ENCODE data around the gene MYRF.
A peak's percentile ranks its signal among the peaks of the same experiment; 100 is the strongest.

Gene MYRF

DNA sequence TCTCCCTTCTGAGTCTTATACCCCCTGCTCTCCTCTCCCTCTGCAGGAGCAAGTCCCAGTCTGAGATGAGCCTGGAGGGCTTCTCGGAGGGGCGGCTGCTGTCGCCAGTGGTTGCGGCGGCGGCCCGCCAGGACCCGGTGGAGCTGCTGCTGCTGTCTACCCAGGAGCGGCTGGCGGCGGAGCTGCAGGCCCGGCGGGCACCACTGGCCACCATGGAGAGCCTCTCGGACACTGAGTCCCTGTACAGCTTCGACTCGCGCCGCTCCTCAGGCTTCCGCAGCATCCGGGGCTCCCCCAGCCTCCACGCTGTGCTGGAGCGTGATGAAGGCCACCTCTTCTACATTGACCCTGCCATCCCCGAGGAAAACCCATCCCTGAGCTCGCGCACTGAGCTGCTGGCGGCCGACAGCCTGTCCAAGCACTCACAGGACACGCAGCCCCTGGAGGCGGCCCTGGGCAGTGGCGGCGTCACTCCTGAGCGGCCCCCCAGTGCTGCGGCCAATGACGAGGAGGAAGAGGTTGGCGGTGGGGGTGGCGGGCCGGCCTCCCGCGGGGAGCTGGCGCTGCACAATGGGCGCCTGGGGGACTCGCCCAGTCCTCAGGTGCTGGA is 8.8 kb upstream of the MYRF start:
- TF ChIP-seq, protein P1, sequence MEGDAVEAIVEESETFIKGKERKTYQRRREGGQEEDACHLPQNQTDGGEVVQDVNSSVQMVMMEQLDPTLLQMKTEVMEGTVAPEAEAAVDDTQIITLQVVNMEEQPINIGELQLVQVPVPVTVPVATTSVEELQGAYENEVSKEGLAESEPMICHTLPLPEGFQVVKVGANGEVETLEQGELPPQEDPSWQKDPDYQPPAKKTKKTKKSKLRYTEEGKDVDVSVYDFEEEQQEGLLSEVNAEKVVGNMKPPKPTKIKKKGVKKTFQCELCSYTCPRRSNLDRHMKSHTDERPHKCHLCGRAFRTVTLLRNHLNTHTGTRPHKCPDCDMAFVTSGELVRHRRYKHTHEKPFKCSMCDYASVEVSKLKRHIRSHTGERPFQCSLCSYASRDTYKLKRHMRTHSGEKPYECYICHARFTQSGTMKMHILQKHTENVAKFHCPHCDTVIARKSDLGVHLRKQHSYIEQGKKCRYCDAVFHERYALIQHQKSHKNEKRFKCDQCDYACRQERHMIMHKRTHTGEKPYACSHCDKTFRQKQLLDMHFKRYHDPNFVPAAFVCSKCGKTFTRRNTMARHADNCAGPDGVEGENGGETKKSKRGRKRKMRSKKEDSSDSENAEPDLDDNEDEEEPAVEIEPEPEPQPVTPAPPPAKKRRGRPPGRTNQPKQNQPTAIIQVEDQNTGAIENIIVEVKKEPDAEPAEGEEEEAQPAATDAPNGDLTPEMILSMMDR (IDR thresholded peaks at IDR 0.05; ENCODE audit: low read depth, low read length), result no peak
- H3K4me3 ChIP-seq (replicated peaks in 1 of 2; ENCODE audit: low read depth in 2 of 2, low read length in 2 of 2), result no peak overlapping the region
- no peak for DNase-seq (ENCODE audit: low read depth in 2 of 2)

- no peak overlapping the region for H3K4me3 ChIP-seq (replicated peaks in 1 of 2; ENCODE audit: low read depth in 2 of 2, low read length in 2 of 2)
- TF ChIP-seq, protein P1 (IDR thresholded peaks at IDR 0.05; ENCODE audit: low read depth, low read length), result no peak
- DNase-seq (ENCODE audit: low read depth in 2 of 2), result no peak
Measured at GRCh38 chr11:61744181-61744580, 8.3 kb upstream of the MYRF start.

DNA sequence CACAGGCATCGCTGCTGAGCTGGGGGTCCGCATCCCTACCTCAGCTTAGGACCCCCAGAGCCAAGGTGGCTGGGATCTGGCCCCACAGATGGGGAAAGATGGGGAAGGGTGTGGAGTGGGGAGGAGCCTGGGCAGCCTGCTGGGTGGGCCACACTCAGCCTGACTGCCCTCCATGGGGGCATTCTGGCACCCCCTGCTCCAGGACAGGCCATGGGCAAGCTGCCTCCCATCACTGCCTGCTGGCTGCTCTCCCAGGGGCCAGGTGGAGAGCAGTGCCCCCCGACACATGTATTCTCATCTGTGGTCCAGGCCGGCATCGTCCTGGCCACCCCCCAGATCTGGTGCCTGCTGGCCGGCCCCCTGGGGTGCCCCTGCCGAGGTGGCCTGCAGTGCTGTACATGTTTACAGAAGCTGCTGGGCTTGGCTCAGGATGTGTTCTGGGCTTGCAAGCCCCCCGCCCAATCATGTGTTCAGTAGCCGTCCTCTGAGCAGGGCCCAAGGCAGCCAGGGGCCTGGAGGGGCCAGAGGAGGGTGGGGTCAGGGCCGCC is 7.8 kb upstream of the MYRF start:
- no peak for DNase-seq (ENCODE audit: low read depth in 2 of 2)
- TF ChIP-seq, protein P1 (IDR thresholded peaks at IDR 0.05; ENCODE audit: low read depth, low read length), result no peak
- no peak overlapping the region for H3K4me3 ChIP-seq (replicated peaks in 1 of 2; ENCODE audit: low read depth in 2 of 2, low read length in 2 of 2)

- DNase-seq (ENCODE audit: low read depth in 2 of 2), result no peak
- TF ChIP-seq, protein P1 (IDR thresholded peaks at IDR 0.05; ENCODE audit: low read depth, low read length), result no peak
- no peak overlapping the region for H3K4me3 ChIP-seq (replicated peaks in 1 of 2; ENCODE audit: low read depth in 2 of 2, low read length in 2 of 2)
Measured at GRCh38 chr11:61745781-61746441, 6.5 kb upstream of the MYRF start.

DNA sequence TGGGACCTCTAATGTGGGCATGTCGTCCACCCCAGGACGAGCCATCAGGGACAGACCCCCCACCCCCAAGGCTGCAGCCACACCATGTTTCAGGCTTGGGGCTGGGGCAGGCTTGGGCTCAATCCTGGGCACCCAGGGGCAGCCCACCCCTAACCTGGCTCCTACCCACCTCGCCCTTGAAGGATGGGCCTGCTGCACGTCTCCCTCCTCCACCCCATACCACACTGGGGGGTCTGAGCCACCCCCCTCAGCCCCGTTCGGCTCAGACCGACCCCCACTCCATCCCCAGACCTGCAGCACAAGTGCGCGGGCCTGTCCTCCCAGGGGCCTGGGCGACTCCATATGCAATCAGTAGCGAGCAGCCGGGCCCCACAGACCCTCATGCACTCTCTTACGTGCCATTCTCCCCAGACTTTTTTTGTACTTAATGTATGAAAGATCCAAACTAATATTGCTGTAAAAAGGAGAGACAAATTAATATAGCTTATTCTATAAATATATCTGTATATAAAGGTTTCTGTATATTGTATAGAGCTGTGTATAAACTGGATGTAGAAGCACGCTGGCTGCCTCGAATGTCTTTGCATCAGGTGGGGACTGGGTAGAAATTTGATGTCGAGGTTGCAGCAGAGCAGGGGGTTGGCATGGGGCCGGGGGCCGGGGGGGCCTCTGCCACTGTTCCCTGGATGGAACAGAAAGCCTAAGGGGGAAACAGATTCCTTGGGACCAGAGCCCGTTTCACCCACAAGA is 5.8 kb upstream of the MYRF start:
- no peak for DNase-seq (ENCODE audit: low read depth in 2 of 2)

GRCh38 chr11:61747192-61747966 is 5.1 kb upstream of the MYRF start:
- peak; percentile 71 to 79 for DNase-seq (ENCODE audit: low read depth in 2 of 2)
- no peak overlapping the region for H3K4me3 ChIP-seq (replicated peaks in 1 of 2; ENCODE audit: low read depth in 2 of 2, low read length in 2 of 2)
- TF ChIP-seq, protein P1 (IDR thresholded peaks at IDR 0.05; ENCODE audit: low read depth, low read length), result peak; percentile 95

More for the DNA sequence above, 5.8 kb upstream of the MYRF start:
- TF ChIP-seq, protein P1 (IDR thresholded peaks at IDR 0.05; ENCODE audit: low read depth, low read length), result no peak
- no peak overlapping the region for H3K4me3 ChIP-seq (replicated peaks in 1 of 2; ENCODE audit: low read depth in 2 of 2, low read length in 2 of 2)
